Activated effector memory CD4-positive, alpha-beta T cell treated with Interleukin-2 at 50 U/mL for 16 hours (primary cell): ENCODE results near the gene PDIA6.
"Not testable (repeated sequence)": the region's sequence is repeated elsewhere in the genome, so short reads cannot be mapped to it uniquely, and the experiment has no call there.

Source experiments
- DNase-seq: peaks from one replicate; pipeline ENCODE4 v3.0.0-alpha.2; 2020

PDIA6 gene

DNA sequence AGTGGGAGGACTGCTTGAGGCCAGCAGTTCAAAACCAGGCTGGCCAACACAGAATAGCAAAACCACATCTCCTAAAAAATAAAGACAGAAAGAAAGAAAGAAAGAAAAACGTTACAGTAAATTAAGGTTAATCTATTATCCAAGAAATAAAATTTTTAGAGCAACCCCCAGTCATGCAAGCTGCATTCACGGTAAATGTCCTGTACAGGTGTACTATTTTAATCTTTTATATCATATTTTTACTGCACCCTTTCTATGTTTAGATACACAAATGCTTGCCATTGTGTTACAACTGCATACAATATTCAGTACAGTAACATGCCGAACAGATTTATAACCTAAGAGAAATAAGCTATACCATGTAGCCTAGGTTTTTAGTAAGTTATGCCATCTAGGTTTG lies 6.0 kb downstream of the PDIA6 start:
- DNase-seq, result no peak

DNA sequence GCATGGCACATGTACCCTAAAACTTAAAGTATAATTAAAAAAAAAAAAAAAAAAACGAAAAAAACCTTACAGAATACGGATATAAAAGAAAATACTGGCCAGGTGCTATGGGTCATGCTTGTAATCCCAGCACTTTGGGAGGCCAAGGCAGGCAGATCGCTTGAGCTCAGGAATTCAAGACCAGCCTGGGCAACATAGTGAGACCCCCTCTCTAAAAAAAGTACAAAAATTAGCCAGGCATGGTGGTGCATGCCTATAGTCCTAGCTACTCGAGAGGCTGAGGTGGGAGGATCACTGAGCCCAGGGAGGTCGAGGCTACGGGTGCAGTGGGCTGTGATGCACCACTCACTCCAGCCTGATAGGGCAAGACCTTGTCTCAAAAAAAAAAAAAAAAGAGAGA lies 6.6 kb downstream of the PDIA6 start:
- not testable (repeated sequence) for DNase-seq

DNA sequence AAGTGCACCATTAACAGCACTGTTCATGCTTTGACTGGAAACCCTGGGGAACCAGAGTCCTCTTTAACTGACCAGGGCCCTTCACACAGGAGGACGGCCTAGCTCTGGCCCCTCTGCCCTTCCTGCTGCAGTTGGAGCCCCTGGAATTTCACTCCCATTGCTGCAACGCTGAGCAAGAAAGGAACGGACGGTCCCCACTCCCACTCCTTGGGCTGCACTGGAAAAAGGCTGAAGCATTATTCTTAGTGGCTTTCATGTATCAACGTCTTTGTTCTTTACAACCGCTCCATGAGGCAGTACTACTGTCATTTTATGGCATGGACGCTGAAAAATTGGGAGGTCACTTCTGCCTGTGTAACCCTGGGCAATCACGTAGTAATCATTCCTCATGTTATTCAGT lies 9.9 kb downstream of the PDIA6 start:
- DNase-seq, result no peak

DNA sequence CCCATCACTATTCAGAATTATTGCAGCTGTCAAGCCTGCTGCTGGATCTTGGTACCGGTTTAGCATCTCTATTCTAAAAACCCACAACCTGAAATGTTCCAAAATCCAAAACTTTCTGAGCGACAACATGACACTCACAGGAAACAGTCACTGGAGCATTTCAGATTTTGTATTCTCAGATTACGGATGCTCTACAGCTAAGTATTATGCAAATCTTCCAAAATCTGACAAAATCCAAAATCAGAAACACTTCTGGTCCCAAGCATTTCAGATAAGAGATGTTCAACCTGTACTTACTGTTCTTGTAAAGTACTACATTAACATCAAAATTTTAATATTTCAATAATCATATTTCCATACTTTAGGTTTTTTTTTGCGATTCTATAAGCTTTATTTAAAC lies 12.4 kb downstream of the PDIA6 start:
- no peak for DNase-seq

DNA sequence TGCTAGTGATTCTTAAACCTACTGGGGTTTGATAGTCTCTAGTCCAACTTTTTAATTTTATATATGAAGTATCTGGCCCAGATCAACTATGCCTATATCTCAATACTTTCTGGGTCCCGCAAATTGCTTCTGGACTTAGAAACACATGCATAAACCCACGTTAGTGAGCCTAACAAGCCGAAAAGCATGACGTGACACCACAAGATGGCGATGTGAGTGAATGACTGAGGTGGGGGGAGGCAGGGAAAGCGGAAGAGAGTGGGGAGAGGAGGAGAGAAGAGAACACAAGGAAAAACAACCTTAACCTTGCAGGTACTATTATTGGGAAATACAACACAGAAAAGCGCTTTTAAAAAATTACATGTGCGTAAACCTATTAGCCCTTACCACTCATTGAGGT lies 13.8 kb downstream of the PDIA6 start:
- no peak for DNase-seq

DNA sequence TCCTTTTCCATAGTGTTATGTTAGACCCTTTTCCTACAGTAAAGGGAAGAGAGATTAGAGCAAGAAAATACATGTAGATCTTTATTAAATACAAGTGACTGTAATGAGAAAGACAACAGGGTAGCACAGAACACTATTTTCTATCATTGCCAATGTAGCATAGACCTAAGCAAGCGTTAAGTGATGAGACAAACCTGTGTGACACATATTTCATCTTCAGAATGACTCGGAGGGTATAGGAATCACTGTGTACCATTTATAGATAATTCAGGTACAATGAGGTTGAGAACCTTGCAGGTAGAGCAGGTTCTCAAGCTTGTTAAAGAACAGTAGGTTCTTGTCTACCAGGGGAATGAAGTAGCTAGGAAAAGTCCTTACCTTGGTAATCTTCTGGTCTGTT lies 15.9 kb downstream of the PDIA6 start:
- no peak for DNase-seq

DNA sequence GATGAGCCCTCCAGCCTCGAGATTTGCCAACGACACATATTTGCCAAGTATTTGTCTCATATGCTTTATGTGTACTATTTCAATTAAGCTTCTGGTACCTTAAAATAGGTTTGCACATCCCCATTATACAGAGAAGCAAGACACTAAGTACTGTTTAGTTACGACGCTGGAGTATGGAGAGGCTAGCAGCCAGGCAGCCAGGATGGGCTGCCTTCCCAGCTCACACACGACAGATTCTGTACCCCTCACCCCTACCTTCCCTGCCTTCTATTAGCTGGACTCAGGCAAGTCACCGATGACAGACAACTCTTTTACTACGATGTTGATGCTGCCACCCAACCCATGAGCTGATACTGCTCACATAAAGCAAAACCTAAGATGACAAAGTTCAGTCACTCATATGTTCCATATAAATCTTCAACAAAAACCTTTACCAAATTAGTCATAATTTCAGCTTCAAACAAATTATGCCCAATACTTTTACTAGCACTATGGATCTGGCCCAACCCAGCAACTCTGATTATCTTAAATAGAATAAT lies 17.0 kb downstream of the PDIA6 start:
- no peak for DNase-seq

DNA sequence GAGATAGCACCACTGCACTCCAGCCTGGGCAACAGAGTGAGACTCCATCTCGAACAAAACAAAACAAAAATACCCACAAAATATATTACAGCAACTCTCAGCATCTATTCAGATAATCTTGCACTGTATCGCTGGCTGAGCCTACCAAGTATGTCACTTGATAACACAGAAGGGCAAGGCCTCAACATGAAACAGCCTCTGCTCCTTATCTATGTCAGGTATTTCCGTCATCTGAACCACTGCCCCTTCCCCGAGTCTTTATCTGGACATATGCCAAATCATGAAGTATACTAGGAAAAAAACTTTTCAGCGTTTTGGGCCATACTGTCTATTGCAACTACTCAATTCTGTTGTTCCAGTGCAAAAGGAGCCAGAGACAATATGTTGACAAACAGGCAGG lies 17.7 kb downstream of the PDIA6 start:
- no peak for DNase-seq

DNA sequence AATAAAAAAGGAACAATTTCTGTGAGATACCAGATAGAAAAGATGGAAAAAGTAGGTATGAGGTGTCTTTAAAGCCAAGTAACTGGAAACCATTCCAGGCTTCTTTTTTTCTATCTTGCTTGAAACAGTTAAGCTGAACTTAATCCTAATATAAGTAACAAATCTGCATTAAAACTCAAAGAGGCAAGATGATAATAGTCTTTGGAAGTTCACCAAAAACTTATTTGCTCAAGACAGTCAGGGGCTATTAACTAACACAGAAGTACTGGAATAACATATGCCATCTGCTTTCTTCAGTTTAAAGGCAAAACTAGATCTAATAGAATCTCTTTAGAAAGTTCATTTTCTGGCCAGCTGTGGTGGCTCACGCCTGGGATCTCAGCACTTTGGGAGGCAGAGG lies 18.8 kb downstream of the PDIA6 start:
- no peak for DNase-seq

DNA sequence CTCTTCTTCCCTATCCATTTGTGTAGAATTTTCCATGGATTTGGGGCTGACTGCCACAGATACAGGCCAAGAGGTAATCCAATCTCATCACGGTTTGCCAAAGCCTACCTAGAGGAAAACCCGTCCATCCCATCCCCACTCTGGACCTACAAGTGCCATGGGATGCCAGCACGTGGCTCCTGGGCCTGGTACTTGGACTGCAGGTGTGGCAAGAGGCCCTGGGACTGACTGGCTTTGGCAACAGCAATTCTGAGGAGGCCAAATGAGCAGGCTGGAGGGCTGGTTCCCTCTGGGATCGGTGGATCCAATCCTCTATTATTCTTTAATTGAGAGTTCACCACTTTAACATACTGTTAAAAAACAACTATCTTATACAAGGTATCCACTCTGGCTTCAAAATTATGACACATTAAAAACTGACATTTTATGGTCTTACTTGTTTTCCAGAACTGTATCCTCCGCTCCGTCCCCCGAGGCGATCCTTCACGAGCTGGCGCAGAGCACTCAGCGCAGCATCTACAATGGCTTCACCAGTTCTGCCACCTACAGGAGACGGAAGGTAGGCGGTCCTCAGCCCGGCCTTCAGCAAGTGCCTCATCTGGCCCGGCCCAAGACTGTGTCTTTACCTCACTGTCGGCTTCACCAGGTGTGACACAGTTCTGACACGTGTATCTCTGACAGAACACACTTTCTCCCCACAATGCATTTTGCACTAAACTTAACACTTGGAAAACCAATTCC lies 19.8 kb downstream of the PDIA6 start:
- DNase-seq, result no peak

DNA sequence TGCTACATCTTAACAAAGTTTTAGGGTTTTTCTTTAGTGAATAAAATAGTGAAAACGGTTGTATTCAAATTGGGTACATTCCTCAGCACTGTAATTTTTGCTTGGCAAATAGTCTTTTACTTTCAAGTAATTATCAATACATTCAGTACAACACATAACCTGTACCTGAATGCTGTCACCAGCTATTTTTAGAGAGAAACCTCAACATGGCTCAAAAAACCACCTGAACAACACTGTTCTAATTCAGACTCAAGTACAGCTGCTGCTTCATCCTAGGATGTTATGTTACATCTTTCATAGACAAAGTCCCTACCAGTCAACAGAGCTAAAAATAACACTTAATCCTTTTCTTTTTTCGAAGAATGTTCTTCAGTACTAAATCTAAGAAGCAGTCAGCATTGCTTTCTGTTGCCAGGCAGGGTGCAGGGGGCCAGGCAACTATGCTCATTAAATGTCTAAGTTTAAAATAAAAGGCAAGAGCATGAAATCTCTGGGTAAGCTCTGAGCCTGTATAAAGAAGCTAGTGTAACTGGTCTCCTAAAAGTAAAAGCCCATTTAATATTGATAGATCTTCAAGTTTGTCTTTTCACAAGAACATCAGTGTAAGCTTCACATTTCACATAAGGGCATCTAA lies 20.5 kb downstream of the PDIA6 start:
- DNase-seq, result no peak

DNA sequence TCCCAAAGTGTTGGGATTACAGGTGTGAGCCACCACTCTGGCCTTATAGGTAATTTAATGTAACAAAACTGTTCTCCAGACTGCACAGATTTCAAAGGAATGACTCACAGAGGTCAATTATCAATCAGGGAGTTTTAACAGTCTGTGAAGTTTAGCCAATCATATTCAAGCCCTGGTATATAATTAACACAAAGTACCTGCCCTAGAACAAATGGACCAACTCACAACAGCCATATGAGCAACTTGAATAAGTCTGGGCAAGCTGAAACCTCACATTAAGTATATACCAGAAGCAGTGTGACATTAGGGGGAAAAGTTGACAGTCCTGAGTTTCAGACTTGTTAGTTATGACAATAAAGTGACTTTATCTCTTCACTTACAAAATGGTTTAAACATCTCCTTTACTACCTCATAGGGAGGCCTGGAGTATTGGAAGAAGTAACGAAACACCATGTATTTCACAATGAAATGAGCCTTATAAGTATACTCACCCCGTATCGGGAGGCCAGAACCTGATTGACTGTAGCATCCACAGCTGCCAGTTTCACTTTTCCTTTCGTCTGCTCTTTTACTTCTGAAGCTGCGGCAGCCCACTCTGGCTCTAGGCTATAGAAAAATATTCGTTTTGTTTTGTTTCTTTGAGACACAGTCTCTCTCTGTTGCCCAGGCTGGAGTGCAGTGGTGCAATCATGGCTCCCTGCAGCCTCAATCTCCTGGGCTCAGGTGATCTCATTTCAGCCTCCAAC lies 22.2 kb downstream of the PDIA6 start:
- DNase-seq, result no peak

DNA sequence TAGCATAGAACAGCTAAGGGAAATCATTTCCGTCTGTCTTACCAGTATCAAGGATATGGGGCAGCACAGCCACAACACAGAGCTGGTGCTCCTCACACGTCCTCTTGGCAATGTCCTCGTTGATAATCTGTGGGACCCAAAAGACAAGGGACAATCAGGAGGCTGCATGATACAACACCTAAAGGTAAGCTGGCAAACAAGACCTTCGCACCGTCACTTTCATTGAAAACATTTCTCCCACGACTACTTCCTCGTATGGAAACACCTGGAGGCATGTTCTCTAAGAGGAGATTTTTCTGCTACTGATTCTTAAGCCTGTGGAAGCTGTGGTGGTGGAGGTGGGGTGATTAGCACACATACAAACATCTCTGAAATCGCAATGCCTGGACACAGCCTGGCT lies 23.7 kb downstream of the PDIA6 start:
- DNase-seq, result no peak

DNA sequence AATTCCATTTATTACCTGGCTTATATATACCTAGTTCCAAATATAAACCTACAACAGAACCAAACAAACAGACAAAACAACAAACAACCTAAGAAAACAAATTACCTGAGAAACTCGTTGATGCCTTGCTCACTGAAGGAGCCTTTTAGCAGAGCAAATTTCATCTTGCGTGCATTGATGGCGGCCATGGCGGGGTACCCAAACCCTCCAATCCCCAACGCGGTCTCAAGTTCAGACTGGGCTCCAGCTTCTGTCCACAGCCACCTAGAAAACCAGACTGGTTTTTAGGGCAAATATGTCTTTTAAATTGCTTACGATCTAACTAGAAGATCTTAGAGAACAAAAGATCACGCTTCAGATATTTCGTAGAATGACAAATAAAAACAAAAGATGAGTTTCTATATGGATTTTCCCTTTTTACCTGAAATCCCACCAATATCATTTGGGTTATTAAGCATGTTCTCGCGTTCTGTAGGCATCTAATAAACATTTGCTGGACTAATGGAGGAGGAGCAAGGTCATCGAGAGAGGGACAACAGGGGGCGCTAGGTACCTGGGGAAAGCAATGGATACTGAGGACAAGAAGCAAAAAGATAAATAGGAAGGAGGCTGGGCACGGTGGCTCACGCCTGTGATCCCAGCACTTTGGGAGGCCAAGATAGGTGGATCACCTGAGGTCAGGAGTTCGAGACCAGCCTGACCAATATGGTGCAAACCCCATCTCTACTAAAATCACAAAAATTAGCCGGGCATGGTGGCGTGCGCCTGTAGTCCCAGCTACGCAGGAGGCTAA lies 25.2 kb downstream of the PDIA6 start:
- DNase-seq, result no peak

DNA sequence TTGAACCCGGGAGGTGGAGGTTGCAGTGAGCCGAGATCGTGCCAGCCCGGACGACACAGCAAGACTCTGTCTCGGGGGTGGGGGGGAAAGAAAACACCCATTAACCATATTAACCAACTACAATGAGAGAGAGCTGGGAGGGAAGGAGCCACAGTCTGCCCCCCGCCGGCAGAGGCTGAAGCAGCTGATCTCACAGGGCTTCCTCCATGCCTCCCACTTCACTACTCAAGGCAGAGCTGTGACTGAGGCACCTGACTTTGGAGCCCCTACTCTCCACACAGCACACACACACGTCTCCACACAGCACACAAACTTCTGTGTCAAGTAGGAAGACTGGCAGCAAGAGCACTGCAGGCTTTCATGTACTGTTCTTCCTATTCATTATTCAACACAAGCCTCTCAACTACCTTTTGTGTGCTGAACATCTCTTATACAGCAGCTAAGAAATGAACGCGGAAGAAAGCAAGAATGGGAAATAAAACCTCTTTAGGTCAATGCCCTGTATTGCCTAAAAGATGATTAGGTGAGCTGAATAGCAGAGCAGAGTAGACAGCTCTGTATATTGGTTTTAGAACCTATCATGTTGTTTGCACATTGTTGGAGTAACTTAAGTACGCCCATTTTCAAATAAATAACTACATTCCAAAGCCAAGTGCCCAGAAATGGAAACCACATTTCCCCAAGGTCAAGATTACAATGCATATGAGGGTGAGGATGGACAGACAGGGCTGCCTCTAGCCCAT lies 26.2 kb downstream of the PDIA6 start:
- no peak for DNase-seq

DNA sequence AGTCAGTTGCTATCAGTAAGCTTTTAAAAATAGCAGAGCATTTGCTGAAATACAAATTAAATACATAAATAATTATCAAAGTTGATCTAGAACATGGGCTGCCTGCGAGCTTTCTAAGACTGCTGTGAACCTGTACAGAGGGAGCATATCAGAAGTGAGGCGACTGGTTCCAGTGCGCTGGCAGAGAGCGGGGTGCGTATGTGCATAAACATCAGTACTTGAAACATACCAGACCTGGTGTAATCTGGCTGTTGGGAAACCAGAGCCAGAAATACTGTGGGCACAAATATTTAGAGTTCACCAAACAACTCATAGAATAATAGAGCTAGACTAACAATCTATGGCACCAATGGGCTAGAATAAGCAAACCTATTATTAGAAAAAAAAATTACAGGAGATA lies 27.3 kb downstream of the PDIA6 start:
- no peak for DNase-seq

DNA sequence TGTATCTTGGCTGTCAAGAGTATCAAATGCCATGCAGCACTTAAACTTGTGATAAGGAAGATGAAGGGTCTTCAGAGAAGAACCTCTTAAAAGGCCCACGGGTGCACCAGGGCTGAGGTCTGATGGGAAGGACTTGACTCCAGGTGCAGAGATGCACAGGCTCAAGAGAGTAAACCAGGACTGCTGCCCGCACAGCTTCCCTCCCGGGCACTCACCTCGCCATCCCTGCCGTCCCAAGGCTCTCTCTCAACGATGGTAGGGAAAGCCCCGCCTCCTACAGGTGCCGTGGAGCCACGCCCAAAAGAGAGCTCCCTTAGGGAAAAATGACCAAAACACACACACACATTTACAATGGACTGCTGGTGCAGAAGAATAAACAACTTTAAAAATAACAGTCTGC lies 27.9 kb downstream of the PDIA6 start:
- DNase-seq, result no peak

DNA sequence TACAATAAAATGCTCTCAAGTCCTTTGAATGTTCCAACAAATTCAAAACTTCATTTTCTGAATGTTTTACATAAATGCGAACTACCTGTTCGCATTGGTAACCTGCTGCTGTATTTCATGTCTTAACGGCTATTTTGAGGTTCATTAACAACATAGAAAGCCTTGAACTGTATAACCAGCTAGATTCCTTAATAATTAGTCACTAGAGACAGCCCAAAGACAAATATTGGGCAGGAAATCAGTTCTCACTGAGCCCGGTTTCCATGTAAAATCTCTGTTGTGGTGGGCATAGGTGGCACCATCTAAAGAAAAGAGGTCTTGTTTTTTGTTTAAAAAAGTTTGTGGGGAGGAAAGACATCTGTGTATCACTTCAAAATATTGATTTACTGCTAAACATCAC lies 29.2 kb downstream of the PDIA6 start:
- DNase-seq, result no peak

DNA sequence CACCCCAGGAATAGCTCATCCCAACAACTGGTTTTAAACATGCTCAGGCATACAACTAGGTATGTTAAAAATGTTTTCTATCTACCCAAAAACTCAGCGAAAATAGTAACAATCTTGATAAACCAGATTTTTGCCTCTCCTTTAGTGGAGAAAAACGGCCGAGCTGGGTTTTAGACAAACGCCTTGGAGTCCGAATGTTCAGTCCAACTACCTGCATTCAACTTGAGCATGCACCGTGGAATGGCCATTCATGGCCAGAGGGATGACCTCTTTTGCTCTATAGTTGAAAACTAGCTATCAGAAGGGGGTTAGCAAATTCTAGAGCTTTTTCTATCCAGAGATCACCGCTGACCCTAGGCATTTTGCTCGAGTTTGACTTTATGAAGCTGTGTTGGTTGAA lies 30.8 kb downstream of the PDIA6 start:
- no peak for DNase-seq

DNA sequence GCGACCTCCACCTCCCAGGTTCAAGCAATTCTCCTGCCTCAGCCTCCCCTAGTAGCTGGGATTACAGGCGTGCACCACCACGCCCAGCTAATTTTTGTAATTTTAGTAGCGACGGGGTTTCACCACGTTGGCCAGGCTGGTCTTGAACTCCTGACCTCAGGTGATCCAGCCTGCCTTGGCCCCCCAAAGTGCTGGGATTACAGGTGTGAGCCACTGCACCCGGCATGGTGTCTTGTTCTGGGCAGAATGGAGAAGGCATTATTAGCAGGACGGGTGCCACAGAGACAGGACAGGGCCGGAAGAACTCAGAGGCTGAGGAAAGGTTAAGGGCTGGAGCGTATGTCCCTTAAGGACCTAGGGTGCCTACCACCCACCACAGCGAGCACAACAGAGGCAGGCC lies 31.8 kb downstream of the PDIA6 start:
- DNase-seq, result not testable (repeated sequence)

DNA sequence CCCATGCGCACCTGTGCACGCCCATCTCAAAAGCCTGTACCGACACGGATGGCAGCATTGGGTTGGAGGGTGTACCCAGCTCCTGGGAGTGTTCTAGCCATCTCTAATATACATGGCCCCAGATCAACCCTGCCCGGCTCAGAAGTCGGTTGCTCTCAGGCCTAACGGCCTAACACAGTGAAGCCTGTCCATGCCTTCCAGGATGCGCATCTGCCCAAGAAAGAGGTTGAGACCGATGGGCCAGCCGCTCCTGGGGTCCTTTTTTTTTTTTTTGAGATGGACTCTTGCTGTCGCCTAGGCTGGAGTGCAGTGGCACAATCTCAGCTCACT lies 32.1 kb downstream of the PDIA6 start:
- no peak for DNase-seq

DNA sequence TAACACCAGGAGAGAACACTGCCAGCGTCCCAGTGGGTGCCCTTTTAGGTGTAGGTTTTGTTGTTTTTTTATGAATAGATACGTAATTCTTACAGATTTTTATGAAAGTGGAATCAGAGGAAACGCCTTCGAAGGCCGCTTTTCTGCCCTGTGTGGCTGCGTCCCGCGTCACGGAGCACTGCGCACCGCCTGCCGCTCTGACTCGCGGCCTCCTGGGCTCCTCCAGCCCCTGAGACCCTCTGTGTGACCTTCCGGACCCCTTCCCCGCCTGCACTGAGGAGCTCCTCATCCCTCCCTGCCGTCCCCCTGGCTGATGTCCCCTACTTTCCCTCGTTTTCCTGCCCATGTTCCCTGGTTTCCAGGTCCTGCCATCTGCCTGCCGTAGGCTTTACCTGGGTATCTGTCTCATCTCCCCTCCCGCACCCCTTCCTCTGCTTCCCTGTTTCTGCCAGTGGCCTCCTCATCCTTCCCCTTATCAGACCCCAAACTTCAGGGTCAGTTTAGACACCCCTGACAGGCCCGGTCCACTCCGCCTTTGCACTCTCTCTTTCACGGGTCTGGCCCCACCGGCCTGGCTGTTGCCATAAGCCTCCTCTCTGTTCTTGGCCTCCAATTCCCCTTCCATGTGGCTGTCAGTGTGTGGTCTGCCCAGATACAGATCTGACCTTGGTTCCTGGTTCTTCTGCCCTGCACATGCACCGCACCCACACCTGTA lies 32.7 kb downstream of the PDIA6 start:
- no peak for DNase-seq
